ENCODE data around the gene HOXB5. TPM values are rescaled to one million over a fixed set of nuclear protein-coding genes. Genes with fewer than 3 reads are reported as not detected.

Gene HOXB5
- polyA plus RNA-seq, 4 donors = 23.9 to 51.6 (median 37.1) TPM

DNA sequence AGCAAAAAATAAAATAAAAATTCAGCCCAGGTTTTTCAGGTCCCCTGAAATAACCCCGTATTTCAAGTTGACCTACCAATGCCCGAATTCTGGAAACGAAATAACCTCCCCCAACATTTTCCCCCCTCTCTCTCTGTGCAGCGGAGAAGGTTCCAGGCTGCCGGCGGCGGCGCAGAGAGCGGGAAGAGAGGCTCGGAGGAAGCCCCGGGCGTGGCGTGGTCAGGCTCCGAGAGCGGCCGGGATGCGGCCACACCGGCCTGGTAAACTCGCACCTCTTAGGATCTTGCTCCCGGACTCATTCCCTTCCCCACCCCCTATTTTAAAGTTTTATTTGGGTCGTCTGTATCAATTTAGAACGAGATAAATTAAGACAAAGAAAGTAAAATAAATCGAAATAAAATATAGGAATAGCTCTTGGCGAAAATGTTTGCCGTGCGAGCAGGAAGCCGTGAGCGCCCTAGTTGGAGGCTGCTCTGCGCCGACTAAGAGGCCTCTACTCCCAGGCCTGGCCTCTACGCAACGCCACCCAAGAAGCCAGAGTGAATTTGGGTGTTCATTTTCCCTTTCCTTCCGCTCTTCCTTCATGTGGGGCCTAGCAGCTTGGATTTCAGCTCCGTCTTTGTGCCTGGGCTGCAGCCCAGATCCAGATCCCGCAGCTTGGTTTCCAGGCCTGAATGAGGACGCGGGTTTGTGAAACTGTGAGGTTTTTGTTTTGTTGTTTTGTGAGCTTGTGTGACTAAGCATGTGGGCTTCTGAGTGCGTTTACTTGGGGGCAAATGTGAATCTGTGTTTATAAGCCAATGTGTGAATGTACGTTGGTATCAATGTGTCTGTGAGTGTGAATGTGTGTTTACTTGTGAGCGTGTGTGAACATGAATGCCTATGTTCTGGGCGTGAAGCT lies 12.7 kb upstream of the HOXB5 start:
- DNase-seq (ENCODE audit: low read depth in 4 of 4, low spot score in 2 of 4) = no peak

DNA sequence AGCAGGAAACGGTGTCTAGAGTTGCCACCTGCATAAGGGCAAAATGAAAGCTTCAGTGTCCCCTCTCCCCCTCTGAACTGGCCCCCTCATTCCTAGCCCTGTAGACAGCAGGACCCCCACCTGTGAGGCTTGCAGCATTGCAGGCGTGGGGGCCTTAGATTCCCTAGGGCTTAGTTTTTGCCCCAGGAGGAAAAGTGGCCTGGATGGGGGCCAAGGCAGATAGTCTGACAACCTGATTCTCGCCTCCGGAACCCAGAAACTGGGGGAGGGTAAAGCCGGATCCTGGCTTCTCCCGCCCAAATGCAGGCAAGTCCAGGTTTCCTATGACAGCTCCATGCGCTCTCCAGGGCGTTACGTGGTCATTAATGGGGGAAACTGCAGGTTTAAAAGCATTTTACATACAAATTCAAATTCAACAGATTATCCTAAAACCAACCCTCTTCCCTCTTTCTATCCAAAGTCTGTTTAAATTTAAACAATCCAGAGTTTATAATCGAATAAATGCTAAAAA lies 11.9 kb upstream of the HOXB5 start:
- no peak for DNase-seq (ENCODE audit: low read depth in 4 of 4, low spot score in 2 of 4)

DNA sequence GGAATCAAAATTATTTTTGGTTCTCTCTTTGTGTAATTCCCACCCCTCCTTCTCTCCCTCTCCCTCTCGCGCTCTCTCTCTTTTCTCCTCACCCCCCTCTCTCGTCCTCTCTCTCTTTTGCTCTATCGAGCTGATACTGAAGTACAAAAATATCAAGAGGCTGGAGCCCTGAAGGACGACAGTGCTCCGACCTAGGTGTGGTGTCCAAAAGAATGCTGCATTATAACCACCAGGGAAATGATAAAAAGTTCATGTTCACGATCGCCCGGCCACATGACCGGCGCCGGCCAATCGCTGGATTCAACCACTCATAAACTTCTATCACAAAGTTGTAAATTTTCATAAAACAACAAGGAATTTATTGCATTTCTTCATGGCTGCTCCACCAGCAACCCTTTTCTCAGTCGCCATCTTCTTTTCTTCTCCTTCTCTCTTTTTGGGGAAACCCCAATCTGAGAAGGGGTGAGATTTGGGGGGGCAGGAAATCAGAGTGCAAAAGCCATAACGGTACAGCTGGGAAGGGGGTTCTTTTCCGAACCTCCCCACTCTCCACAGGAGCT lies 11.3 kb upstream of the HOXB5 start, which contains the start of gene HOXB6:
HOXB6 (minus strand) TSS at position 217 of the 560 bp plus-strand sequence. CDS start 6,836 bp downstream, outside the sequence.
- DNase-seq (ENCODE audit: low read depth in 4 of 4, low spot score in 2 of 4) = no peak

DNA sequence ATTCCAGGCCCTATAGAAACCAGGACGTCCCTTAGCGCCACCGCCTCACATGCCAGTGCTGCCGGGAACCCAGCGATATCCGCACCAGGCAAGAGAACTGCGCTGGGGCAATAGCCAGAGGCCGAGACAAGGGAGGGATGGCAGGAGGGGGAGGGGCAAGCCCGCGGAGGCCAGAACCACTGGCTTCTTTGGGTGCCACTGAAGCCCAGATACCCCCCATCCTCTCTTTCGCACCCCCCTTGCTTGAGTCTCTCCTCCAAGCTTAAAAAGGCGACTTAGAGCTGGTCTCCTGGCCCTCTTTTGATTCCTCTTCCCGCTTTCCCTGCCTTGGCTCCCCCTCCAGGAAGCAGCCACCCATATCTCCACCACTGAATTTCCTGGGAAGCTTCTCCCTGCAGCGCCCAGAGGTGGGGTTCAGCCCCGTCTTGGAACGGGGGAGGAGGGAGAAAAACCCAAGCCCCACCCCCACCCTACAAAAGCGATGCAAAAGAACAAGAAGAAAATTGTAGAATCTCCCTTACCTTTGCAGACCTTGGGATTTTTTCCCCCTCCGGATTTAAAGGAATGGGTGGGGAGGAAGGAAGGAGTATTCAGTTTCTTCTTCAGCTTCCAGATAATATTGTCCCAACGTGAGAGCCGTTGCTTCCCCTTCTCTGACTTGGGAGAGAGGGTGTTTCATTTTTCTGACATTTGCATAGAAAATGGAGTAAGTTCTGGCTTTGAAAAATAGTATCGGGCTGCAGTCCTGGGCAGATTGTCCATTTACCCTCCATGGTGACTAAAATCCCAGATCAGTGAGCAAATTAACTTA lies 10.6 kb upstream of the HOXB5 start:
- DNase-seq (ENCODE audit: low read depth in 4 of 4, low spot score in 2 of 4) = no peak

DNA sequence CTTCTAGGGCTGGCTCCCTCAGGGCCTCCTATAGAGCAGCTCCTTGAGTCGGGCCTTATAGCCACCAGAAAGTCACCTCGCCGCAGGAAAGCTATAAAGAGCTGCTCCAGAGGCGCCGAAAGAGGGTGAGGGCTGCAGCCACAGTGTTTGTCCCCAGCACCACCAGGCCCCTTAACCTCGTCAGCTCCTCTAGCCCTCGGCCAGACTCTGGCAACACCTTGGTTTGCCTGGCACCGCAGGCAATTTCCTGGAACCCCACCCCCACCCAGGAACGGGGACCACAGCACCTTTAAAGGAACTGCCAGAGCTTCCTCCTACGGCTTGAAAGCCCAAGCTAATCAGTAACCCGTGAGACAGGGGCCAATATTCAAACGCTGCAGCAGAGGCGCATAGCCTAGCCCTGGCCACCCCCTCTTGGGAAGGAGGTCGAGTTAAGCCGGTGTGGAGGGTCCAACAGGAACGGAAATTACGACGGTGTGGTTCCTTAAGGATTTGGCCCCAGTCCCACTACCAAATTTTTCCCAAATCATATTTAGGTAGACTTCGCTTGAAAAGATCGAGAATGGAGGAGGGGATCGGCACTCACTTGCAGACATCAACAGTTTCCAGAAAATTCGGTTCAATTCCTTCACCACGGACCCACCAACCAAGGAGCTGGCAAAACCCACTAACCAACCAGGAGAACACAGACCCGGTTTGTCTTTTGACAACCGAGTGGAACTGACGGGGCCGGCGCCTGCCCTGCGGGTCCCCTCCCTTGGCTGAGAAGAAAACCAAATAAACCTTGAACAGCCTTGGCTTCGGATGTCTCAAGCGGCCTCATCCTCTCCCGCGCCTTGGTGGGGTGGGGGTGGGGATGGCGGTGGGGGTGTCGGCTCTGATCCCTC lies 8.2 kb upstream of the HOXB5 start:
- DNase-seq (ENCODE audit: low read depth in 4 of 4, low spot score in 2 of 4) = no peak

DNA sequence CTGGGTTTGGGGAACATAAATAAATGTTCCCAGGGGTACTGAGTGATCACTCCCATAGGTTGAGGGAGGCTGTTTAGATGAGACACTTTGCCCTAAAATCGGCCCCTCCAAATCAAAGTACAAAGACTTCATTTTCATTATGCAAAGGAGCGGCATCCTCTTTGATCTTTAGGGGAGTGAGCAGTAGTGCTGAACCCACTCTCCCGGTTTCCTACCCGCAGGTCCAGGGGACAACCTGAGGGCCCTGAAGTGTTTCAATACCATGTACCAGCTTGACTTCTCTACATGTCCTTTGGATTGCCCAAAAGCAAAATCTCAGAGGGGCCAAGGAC lies 7.6 kb upstream of the HOXB5 start:
- no peak for DNase-seq (ENCODE audit: low read depth in 4 of 4, low spot score in 2 of 4)

DNA sequence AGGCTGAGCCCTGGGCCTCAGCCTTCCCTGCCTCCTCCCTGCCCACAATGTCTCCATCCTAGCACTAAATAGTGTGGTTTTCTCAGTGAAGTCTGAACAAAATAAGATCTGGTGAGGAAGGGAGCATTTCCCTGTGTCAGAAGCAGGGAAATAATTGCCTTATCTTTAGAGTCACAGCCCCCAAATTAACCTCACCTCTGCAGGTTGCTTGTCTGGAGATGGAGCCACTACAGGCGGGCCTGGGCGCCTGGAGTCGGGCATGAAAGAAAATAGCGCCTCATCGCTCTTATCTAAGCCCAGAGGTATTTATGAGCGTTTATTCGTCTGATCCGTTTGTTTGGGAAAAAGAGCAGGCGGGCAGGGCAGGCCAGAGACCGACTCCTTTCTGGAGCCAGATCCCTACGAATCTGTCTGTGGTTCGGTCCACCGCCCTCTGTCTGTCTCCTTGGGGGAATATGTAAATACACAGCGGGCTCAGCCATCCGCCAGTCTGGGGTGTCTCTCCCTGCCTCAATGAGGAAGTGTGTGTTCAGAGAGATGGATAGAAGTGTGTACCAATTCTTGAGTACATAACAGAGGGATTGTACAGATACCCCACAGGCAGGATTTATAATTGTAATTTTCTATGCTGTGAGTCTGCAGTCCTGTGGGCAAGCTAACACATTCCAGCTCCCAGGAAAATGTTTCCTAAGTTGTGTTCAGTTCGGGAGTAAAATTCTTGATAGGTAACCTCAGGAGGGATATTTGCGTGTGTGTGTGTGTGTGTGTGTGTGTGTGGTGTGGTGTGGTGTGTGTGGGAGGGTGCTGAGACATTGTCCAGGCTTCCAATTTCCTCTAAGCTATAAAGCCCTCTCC lies 6.9 kb upstream of the HOXB5 start:
- no peak for DNase-seq (ENCODE audit: low read depth in 4 of 4, low spot score in 2 of 4)

DNA sequence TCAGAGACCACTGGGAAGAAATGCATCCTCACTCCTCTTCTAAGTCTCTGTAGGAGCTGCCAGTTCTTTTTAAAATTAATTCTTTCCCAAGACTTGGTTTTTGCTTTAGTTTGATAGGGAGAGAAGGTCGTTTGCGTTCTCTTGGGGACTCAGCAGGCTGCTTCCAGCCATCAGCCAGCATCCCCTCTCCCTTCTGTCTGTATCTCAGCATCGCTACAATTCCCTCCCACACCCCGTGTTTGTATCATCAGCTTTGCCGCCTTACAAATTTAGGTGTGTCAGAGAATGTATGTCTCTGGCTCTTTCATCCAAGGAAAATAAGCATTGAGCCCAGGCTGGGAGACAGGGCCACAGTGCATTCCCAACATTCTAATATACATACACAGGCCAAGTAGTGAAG lies 5.8 kb upstream of the HOXB5 start:
- no peak for DNase-seq (ENCODE audit: low read depth in 4 of 4, low spot score in 2 of 4)

DNA sequence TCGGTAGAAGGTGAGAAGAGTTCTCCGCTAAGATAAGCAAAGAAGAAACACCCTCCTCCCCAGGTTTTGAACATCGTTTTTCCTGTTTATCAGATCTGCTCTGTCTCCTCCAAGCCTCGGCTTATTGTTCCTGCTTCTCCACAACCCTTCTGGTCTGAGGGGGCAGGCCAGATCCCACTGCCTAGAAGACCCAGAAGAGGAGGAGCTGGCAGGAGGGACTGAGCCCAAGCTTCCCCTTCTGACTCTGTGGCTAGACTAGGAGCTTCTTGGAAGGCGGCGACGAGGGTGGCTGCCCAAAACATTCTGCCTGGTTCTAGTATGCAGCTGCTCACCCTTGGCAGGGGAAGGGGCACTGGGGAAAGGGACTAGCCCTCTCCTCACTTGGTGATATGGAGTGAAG lies 5.2 kb upstream of the HOXB5 start:
- DNase-seq (ENCODE audit: low read depth in 4 of 4, low spot score in 2 of 4) = no peak

DNA sequence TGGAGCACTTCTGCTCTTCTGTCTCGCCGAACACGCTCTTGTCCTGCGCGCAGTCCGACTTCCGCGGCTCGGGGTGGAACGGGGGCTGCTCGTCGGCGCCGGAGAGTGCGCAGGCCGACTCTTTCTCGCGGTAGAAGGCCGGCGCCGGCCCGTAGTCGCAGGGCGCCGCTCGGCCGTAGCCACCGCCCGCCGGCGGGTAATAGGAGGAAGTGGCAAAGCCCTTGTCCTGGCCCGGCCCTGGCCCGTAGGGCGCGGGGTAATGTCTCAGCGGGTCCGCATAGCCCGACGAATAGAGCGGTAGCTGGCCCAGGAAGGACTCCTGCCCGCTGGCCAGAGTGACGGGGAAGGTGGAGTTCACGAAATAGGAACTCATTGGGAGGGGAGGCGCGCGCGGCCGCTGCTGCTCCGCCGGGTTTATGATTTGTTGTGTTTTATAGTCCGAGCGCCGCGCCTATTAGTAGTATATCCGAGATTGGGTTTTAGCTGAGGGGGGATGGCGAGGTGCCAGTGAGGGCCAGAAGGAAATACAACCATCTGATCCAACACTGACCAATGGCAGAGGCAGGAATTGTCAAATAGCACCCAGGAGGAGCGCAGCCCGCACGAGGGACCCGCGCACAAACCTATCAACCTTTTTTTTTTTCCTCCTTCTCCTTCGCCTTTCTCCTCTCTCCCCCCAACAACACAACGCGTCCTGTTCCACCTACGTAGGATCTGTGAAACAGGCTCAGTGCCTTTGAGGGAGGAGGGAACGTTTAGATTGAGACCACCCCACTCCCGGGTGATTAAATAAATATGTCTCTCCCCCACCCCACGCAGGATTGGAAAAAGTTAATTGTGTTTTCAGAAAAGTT lies 4.4 kb upstream of the HOXB5 start:
- DNase-seq (ENCODE audit: low read depth in 4 of 4, low spot score in 2 of 4) = no peak

DNA sequence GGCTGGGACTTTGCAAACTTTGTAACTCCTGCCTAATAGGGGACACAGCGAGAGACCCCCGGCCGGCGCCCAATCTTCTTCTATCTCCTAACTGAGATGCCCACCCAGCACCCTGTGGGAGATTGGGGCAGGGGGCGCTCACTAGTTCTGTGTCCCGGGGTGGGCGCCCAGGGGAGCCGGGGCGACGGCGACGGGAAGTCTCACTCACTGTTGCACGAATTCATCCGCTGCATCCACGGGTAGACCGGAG lies 3.9 kb upstream of the HOXB5 start:
- DNase-seq (ENCODE audit: low read depth in 4 of 4, low spot score in 2 of 4) = no peak

DNA sequence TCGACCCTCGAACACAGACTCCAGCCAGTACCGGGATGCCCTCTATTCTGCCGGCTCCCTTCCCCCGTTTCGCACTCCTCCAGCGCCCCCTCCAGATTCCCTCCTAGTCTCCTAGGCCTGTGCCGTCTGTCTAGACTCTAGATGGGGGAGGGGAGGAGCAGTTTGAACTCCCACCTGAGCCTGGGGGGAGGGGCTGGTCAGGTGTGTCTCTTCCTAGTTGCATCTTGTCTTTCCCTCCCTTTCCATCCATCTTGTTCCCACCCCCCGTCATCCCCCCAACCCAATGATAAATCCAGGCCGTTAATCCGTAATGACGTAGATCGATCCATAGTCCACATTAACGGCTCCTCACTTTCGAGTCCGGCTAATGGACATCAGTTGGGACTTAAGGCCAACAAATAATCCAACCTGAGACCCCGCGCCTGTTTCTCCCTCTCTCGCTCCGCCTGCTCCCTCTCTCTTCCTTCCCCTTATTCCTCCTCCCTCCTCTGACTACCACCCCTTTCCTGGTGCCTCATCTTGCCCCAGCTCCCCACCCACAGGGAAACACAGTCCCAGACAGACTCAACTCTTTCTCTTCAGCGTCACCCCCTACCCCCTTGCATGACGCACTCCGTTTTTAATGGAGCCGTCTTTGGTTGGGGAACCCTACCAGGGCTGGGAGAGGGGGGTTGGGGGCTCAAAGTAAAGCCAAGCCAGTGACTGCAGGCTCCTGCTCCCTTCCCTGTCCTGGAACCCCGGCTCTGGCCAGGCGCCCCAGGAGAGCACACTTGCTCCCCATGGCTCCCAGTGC lies 3.4 kb upstream of the HOXB5 start:
- DNase-seq (ENCODE audit: low read depth in 4 of 4, low spot score in 2 of 4) = no peak

DNA sequence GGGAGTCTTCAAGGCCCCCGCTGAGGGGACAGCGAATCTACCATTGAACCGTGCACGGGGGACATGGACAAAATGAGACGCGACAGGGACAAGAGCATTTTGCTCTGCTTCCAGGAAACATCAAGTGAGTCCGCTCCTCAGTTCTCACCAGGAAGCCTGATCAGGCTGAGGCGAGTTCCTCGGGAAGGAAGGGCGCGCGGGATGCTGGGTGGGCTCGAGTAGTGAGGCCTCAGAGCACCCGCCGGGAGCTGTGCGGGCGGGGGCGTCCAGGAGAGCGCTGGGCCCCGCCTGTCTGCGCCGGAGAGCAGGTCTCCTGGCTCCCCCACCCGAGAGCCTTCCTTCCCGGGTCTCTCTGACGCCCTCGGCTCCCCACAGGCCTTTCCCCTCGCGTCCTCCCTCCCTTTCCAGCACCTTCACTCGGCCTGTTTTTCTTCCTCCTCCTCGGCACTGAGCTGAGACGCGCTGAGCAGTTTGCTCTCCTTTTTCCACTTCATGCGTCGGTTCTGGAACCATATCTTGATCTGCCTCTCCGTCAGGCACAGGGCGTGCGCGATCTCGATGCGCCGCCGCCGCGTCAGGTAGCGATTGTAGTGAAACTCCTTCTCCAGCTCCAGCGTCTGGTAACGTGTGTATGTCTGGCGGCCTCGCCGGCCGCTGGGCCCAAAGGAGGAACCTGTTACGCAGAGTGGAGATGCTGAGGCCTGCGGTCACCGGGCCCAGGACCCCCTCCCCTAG lies 2.6 kb upstream of the HOXB5 start:
- DNase-seq (ENCODE audit: low read depth in 4 of 4, low spot score in 2 of 4) = no peak

DNA sequence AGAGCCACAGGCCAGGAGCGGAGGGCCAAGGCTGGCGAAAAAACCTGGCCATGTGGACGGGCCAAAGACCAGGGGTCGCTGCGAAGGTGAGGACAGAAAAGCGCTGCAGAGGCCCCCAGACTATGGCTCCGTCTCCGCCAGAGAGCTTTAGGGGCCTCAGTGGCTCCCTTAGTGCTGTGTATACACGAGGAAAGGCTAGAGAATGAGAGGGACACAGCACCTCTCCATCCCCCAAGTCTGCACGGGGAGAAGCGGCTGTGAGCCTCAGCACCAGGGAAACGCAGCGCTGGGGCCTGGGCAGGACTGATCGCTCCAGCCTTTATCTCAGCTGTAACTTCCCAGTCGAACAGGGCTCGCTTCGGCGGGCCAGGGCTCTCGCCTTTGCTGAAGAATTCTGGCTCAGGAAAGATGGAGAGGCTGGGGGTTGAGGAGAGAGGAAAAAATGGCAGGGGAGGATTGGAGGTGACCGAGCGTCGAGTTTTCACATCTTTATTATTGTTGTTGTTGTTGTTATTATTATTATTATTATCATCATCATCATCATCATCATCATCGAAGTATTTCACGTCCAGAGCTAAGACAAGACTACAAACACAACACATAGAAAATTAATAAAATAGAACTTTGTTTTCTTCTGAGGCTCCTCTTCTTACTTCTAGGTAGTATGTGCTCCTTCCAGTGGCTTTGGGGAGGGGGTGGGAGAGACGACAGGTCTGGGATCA lies 1.9 kb upstream of the HOXB5 start:
- no peak for DNase-seq (ENCODE audit: low read depth in 4 of 4, low spot score in 2 of 4)

DNA sequence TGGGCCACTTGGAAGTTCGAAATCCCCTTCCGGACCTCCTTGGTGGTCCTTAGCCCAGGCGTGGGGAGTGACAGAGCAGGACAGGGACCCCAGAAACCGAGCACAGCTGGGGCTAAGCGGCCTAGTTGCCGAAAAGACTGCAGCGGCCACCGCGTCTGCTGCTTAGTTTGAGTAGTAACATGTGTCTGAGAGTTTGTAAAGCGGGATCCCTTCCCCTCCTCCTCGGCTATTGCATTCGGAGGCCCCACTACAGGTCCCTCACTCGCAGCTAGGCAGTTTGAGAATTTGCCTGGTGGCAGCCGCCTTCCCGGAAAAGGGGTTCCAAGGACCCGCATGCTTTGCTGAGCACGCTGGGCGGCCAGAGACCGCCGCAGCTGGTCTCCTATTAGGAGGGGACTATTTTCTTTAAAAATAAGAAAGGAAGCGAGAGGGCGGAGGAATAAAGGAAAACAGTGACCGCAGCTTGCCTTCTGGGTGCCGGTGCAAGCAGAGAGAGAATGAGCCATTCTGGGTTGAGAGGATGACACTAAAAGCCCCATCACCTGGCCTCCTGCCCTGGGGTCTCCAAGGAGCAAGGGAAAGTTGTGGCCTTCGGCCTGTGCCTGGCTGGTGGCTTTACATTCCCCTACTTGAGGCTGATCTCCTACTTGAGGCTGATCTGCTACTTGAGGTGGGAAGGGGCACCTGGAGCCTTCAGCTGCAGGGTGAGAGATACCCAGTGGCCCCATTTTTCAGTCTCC lies 1.1 kb upstream of the HOXB5 start:
- DNase-seq (ENCODE audit: low read depth in 4 of 4, low spot score in 2 of 4) = no peak
